WERI-Rb-1 (cell line): ENCODE results near the gene DNM2.

ENCODE experiments used
- DNase-seq: peaks from one replicate; pipeline ENCODE4 v3.0.0-alpha.2; 2020
- H3K27ac ChIP-seq: fragments of 250-450 bp; sonication (Bioruptor Pico); 2 replicates; pipeline ENCODE4 v1.5.1; 2020; ENCODE audit warnings: mild to moderate bottlenecking, moderate library complexity
- H3K27me3 ChIP-seq: fragments of 250-450 bp; sonication (Bioruptor Pico); 2 replicates; pipeline ENCODE4 v1.5.1; 2021; ENCODE audit warnings: mild to moderate bottlenecking, low read depth, moderate library complexity; ENCODE audit not compliant: insufficient read depth, severe bottlenecking
- H3K36me3 ChIP-seq: fragments of 250-450 bp; sonication (Bioruptor Pico); 2 replicates; pipeline ENCODE4 v1.5.1; 2020; ENCODE audit warnings: mild to moderate bottlenecking, moderate library complexity
- H3K4me3 ChIP-seq: 2 replicates; pipeline ENCODE4 v1.5.1; 2011; ENCODE audit warnings: low read depth, mild to moderate bottlenecking, control low read depth, low read length
- H3K9me3 ChIP-seq: fragments of 250-450 bp; sonication (Bioruptor Pico); 2 replicates; pipeline ENCODE4 v1.5.1; 2021; ENCODE audit warnings: mild to moderate bottlenecking, moderate library complexity; ENCODE audit not compliant: severe bottlenecking
- TF ChIP-seq, protein P1 (sequence below): IDR thresholded peaks from 2 replicates; pipeline ENCODE4 v1.5.1; 2011; ENCODE audit warnings: low read depth, mild to moderate bottlenecking, control low read depth, inconsistent platforms, low read length

Gene DNM2

DNA sequence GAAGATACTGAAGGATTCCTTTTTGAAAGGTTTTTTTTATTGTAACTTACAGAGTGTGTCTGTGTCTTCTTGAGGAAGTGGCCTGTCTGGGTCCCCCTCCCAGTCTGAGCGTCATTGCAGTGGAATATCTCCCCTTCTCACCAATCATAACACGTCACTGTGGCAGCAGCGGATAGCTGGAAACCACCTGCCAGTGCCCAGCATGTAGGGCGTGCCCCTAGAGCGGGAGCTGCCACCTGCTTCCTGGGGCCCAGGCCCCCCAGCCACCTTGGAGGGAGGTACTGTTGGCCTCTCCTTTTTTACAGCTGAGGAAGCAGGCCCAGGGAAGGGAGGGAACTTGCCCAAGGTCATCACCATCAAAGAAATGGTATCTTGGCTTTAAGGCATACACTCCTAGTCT lies 4.6 kb upstream of the DNM2 start:
- no peak for DNase-seq
- no peak overlapping the region for H3K4me3 ChIP-seq
- H3K9me3 ChIP-seq: no peaks in the 10 kb centered on the region
- peak overlapping the region; percentile 84 for H3K27ac ChIP-seq
- no peaks in the 10 kb centered on the region for H3K27me3 ChIP-seq
- H3K36me3 ChIP-seq: peaks cover 33% of the 10 kb centered on the region
- TF ChIP-seq, protein P1, sequence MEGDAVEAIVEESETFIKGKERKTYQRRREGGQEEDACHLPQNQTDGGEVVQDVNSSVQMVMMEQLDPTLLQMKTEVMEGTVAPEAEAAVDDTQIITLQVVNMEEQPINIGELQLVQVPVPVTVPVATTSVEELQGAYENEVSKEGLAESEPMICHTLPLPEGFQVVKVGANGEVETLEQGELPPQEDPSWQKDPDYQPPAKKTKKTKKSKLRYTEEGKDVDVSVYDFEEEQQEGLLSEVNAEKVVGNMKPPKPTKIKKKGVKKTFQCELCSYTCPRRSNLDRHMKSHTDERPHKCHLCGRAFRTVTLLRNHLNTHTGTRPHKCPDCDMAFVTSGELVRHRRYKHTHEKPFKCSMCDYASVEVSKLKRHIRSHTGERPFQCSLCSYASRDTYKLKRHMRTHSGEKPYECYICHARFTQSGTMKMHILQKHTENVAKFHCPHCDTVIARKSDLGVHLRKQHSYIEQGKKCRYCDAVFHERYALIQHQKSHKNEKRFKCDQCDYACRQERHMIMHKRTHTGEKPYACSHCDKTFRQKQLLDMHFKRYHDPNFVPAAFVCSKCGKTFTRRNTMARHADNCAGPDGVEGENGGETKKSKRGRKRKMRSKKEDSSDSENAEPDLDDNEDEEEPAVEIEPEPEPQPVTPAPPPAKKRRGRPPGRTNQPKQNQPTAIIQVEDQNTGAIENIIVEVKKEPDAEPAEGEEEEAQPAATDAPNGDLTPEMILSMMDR: no peak

DNA sequence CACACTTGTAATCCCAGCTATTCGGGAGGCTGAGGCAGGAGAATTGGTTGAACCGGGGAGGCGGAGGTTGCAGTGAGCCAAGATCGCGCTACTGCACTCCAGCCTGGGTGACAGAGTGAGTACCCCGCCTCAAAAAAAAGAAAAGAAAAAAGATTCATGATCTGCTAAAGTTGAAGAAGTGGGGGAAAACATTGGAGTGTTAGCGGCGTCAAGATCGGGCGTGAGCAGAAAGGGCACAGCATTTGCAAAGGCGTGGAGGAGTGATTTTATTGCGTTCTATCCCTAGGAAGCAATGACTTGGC lies 874 bp upstream of the DNM2 start:
- H3K9me3 ChIP-seq: no peaks in the 10 kb centered on the region
- H3K4me3 ChIP-seq: no peak overlapping the region
- peak overlapping the region; percentile 10 for H3K27ac ChIP-seq
- no peaks in the 10 kb centered on the region for H3K27me3 ChIP-seq
- no peak for DNase-seq
- H3K36me3 ChIP-seq: peaks cover 30% of the 10 kb centered on the region
- TF ChIP-seq, protein P1: no peak

DNA sequence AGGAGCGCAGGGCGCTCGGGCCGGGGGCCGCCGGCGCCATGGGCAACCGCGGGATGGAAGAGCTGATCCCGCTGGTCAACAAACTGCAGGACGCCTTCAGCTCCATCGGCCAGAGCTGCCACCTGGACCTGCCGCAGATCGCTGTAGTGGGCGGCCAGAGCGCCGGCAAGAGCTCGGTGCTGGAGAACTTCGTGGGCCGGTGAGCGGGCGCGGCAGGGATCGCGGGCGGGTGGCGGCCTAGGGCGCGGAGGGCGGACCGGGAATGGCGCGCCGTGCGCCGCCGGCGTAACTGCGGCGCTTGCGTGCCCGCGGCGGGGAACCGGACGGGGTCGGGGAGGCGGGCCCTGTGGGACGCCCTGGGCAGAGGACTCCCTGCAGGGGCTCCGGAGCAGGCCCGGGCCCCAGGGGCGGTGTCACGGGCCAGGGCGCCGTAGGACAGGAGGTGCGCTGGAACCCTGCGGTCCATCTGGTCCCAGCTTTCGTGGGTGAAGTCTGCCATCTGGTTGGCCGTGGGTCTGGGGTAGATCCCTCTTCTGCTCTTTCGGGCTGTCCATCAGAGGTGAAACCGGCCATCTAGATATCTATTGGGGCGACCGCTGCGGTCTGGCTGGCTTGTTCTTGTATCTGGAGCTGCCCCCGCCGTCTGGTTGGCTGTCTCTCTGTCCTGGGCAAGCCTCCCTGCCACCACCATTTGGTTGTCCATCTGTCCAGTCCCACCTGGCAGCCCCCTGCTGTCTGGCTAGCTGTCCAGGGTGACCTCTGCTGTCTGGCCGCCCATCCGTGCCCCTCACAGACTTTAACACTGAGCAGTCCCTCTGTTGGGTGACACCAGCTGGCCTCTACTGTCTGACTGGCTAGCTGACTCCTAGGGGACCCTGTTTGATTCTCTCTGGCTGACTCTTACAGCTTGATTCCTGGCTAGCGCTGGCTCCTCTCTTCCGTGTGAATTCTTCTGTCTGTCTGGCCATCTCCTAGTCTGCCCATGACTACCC lies 622 bp downstream of the DNM2 start:
- TF ChIP-seq, protein P1: no peak
- Histone ChIP-seq H3K27me3 (no peaks in the 10 kb centered on the region), H3K36me3 (peaks cover 25% of the 10 kb centered on the region), H3K4me3 (peak overlapping the region; percentile 75), H3K27ac (peak overlapping the region; percentile 93), H3K9me3 (no peaks in the 10 kb centered on the region)
- peak; percentile 40 for DNase-seq

DNA sequence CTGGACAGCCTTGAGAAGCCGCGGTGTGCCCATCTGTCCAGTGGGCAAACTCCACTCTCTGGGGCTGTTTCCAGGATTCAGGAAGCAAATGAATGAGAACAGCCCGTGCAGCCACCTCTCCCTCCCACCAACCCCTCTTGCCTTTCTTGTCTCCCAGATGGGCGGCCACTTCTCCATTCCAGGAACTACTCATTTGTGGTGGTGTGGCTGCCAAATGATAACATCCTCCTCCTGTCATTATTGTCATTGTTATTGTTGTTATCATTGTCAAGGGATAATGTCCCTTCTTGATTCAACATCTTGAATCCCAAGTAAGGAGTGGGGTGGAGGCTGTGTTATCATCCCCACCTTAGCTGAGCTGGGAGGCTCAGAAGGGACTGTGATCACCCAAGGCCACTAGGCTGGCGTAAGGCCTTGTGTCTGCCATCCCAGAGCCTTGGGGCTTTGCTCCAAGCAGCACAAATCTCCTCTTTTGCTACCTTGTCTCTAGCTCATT lies 1.6 kb downstream of the DNM2 start:
- peak overlapping the region; percentile 93; the same call in 1 of the 2 replicates for H3K27ac ChIP-seq
- no peak for DNase-seq

DNA sequence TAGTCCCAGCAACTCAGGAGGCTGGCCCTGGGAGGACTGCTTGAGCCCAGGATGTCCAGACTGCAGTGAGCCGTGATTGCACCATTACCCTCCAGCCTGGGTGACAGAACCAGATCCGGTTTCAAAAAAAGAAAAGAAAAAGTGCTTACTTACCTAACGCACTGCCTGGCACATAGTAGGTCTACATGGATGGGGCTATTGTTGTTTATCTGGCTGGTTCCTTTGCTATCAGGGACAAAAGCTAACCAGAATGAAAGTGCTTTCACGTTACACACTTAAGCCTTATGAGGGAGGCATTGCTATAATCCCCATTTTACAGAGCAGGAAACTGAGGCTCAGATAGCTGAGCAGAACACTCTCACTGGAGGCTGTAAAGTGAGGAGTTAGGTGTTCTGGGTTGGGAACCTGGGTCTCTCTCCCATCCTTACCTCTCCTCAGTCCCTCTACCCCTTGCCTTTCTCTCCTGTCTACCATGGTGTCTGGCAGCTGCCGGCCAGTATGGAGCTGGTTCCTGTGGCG lies 2.8 kb downstream of the DNM2 start:
- Histone ChIP-seq H3K9me3 (no peaks in the 10 kb centered on the region), H3K36me3 (peaks cover 27% of the 10 kb centered on the region), H3K27me3 (no peaks in the 10 kb centered on the region), H3K27ac (no peak overlapping the region), H3K4me3 (no peak overlapping the region)
- TF ChIP-seq, protein P1: no peak
- no peak for DNase-seq

More for the DNA sequence above, 1.6 kb downstream of the DNM2 start:
- peaks cover 25% of the 10 kb centered on the region for H3K36me3 ChIP-seq
- H3K4me3 ChIP-seq: no peak overlapping the region
- no peaks in the 10 kb centered on the region for H3K9me3 ChIP-seq
- TF ChIP-seq, protein P1: no peak
- H3K27me3 ChIP-seq: no peaks in the 10 kb centered on the region
